Measurements from ENCODE around the gene MUL1. TPM values are rescaled to one million over a fixed set of nuclear protein-coding genes. Genes with fewer than 3 reads are reported as not detected.
A peak's percentile ranks its signal among the peaks of the same experiment; 100 is the strongest.

The MUL1 gene
- polyA plus RNA-seq, 1 of the 3 experiments (the other 2 are of a cell fraction): 22.8 TPM

GRCh38 chr1:20552728-20553445 lies 44.9 kb upstream of the MUL1 start:
- Histone ChIP-seq H2AFZ (ENCODE audit: low read depth) (no peak overlapping the region), H3K4me2 (peak overlapping the region; percentile 50; the same call in 1 of the 2 replicates)
- DNase-seq: peak; percentile 71

DNA sequence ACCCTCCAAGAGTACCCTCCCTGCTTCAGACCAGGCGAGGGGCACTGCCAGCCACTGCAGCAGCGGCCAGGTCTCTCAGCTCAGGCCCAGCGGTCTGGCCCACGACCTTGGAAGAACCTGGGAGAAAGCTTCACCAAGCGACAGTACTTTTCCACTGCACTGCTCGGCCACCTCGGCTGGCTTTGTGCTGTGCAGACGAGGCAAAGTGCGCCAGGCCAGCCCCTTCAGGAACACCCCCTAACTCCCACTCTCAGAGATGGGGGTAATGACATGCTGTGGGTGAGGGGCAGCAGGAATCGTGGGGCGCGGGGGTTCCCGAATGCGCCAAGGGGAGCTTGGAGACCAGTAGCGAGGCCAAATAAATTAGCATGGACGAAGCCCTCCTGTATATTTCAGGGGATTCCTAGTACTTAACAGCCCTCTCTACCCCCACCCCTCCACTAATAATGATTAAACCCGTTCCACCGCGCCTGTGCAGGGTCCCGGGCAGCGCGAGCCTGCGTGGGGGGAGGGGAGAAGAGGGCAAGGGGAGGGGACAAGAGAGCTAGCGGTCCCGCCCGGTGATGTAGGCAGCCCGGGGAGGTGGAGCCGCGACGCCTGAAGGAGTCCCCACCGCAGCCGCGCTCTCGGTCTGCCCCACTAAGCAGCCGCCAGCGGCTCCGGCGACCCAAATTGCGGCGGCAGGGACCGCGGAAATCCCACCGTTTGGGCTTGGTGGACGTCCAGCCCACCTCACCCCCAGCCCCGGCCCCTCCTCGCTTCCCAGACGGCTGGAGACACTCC lies 44.2 kb upstream of the MUL1 start, which contains the start of gene FAM43B:
Gene FAM43B, plus strand, starts transcription at position 629 of the 783 bp plus-strand sequence. CDS start 401 bp downstream, outside the sequence.
- POLR2A ChIA-PET: interaction anchor here (1.0 to 1.1 kb wide), 2 partner anchors 109 to 150 kb away, joined by 3 read pairs; partner anchors contain the start of gene DDOST
- H4K20me1 ChIP-seq (ENCODE audit: insufficient read depth): no peaks in the 10 kb centered on the region
- H3K9ac ChIP-seq: no peak within 1 kb of the TSS
- H3K4me2 ChIP-seq: peak within 1 kb of the TSS; percentile 50; the same call in 1 of the 2 replicates
- peaks cover 59% of the 10 kb centered on the region for H3K27me3 ChIP-seq (ENCODE audit: insufficient read depth)
- H3K36me3 ChIP-seq (replicated peaks in 1 of 2; ENCODE audit: control insufficient read depth in 1 of 2, insufficient read depth in 2 of 2, low read length in 1 of 2): no peaks in the 10 kb centered on the region
- no peaks in the 10 kb centered on the region for H3K9me2 ChIP-seq
- TF ChIP-seq TEAD4 (IDR thresholded peaks at IDR 0.05; ENCODE audit: borderline replicate concordance, insufficient read depth) (no peak), GATA2 (CRISPR knock-in tag; IDR thresholded peaks at IDR 0.05) (no peak), NRF1 (IDR thresholded peaks at IDR 0.05; ENCODE audit: low read depth, low read length) (peak; percentile 25; the same call in 1 of the 2 replicates)
- H3K79me2 ChIP-seq (ENCODE audit: insufficient read depth): no peaks in the 10 kb centered on the region
- H2AFZ ChIP-seq (ENCODE audit: low read depth): no peak within 1 kb of the TSS
- CTCF ChIA-PET: interaction anchor here (0.6 to 2.2 kb wide), 10 partner anchors 13 to 89 kb away, joined by 3 to 18 read pairs (median 4); partner anchors contain the start of gene PINK1
- H3K27ac ChIP-seq (ENCODE audit: low read depth in 2 of 2, low read length in 1 of 2): no peak within 1 kb of the TSS
- H3K4me1 ChIP-seq (ENCODE audit: control insufficient read depth in 1 of 2, insufficient read depth in 2 of 2, low read depth in 1 of 2, low read length in 1 of 2): peaks cover 0 to 17% of the 10 kb centered on the region in 2 experiments; a peak in 1 of 4 replicates
- DNase-seq: peak; percentile 87
- H3F3A ChIP-seq (replicated peaks; ENCODE audit: insufficient read depth): no peaks in the 10 kb centered on the region
- WGBS (ENCODE audit: low lambda C conversion rate): 11% methylated on average over 30 of the region's 47 CpGs
- H3K4me3 ChIP-seq (ENCODE audit: low read depth in 2 of 2, low read length in 1 of 2): peak within 1 kb of the TSS in 1 of 2 experiments; percentile 36; a peak in 2 of 4 replicates
- H3K9me3 ChIP-seq: no peaks in the 10 kb centered on the region

More at GRCh38 chr1:20552728-20553445, 44.9 kb upstream of the MUL1 start:
- POLR2A ChIA-PET: interaction anchor here (1.0 to 1.1 kb wide), 2 partner anchors 108 to 149 kb away, joined by 3 read pairs; partner anchors contain the start of gene DDOST
- no peaks in the 10 kb centered on the region for H4K20me1 ChIP-seq (ENCODE audit: insufficient read depth)
- no peaks in the 10 kb centered on the region for H3F3A ChIP-seq (replicated peaks; ENCODE audit: insufficient read depth)
- H3K4me1 ChIP-seq (ENCODE audit: control insufficient read depth in 1 of 2, insufficient read depth in 2 of 2, low read depth in 1 of 2, low read length in 1 of 2): peaks cover 0 to 17% of the 10 kb centered on the region in 2 experiments; a peak in 1 of 4 replicates
- WGBS (ENCODE audit: low lambda C conversion rate): 12% methylated on average over 27 of the region's 82 CpGs
- no peak overlapping the region for H3K9ac ChIP-seq
- no peaks in the 10 kb centered on the region for H3K36me3 ChIP-seq (replicated peaks in 1 of 2; ENCODE audit: control insufficient read depth in 1 of 2, insufficient read depth in 2 of 2, low read length in 1 of 2)
- peak overlapping the region in 1 of 2 experiments; percentile 36; a peak in 2 of 4 replicates for H3K4me3 ChIP-seq (ENCODE audit: low read depth in 2 of 2, low read length in 1 of 2)
- H3K27me3 ChIP-seq (ENCODE audit: insufficient read depth): peaks cover 58% of the 10 kb centered on the region
- H3K27ac ChIP-seq (ENCODE audit: low read depth in 2 of 2, low read length in 1 of 2): no peak overlapping the region
- no peaks in the 10 kb centered on the region for H3K9me2 ChIP-seq
- H3K9me3 ChIP-seq: no peaks in the 10 kb centered on the region
- no peak for TF ChIP-seq CHD2 (IDR thresholded peaks at IDR 0.05; ENCODE audit: low read length, partially characterized antibody)
- no peak for TF ChIP-seq GABPA (IDR thresholded peaks at IDR 0.05; ENCODE audit: low read depth)
- TF ChIP-seq, protein P1, sequence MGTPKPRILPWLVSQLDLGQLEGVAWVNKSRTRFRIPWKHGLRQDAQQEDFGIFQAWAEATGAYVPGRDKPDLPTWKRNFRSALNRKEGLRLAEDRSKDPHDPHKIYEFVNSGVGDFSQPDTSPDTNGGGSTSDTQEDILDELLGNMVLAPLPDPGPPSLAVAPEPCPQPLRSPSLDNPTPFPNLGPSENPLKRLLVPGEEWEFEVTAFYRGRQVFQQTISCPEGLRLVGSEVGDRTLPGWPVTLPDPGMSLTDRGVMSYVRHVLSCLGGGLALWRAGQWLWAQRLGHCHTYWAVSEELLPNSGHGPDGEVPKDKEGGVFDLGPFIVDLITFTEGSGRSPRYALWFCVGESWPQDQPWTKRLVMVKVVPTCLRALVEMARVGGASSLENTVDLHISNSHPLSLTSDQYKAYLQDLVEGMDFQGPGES (IDR thresholded peaks at IDR 0.05; ENCODE audit: low read depth, low read length): no peak
- no peak for TF ChIP-seq TEAD4 (IDR thresholded peaks at IDR 0.05; ENCODE audit: borderline replicate concordance, insufficient read depth)
- CTCF ChIA-PET: interaction anchor here (0.6 to 2.2 kb wide), 10 partner anchors 12 to 636 kb away, joined by 3 to 18 read pairs (median 3); partner anchors contain the start of gene PINK1
- H3K79me2 ChIP-seq (ENCODE audit: insufficient read depth): no peaks in the 10 kb centered on the region

Data from SK-N-SH (cell line).